ENCODE measurements around the gene EVC2. TPM values are rescaled to one million over a fixed set of nuclear protein-coding genes. Genes with fewer than 3 reads are reported as not detected.

The EVC2 gene
- polyA plus RNA-seq, 1 donor from 2014 or later = 0.27 TPM

- no peak overlapping the region for H3K4me2 ChIP-seq (ENCODE audit: low read length)
Measured at GRCh38 chr4:5527211-5527610, 181.1 kb downstream of the EVC2 start.

GRCh38 chr4:5526080-5526846 lies 182.1 kb downstream of the EVC2 start:
- H2AFZ ChIP-seq (ENCODE audit: low read depth, low read length) = no peak overlapping the region
- no peak overlapping the region for H3K4me3 ChIP-seq (ENCODE audit: low read length)
- H3K27me3 ChIP-seq (ENCODE audit: insufficient read depth, low read depth, low read length) = no peaks in the 10 kb centered on the region
- H3K9ac ChIP-seq (ENCODE audit: low read length) = peak overlapping the region; percentile 64
- H3K36me3 ChIP-seq (ENCODE audit: insufficient read depth, low read length) = no peaks in the 10 kb centered on the region
- H3K4me2 ChIP-seq (ENCODE audit: low read length) = no peak overlapping the region
- H3K27ac ChIP-seq (ENCODE audit: low read length) = peak overlapping the region; percentile 93
- TF ChIP-seq TAF1 (IDR thresholded peaks at IDR 0.05; ENCODE audit: low read depth) (no peak), RAD21 (conservative IDR thresholded peaks at IDR 0.05) (no peak), CTCF (IDR thresholded peaks at IDR 0.05; ENCODE audit: poor library complexity, severe bottlenecking) (no peak), SMC3 (conservative IDR thresholded peaks at IDR 0.05; ENCODE audit: poor library complexity) (no peak), REST (IDR thresholded peaks at IDR 0.05; ENCODE audit: borderline replicate concordance) (no peak), POLR2AphosphoS5 (IDR thresholded peaks at IDR 0.05) (no peak), MXI1 (conservative IDR thresholded peaks at IDR 0.05; ENCODE audit: poor library complexity, severe bottlenecking) (no peak), EZH2 (IDR thresholded peaks at IDR 0.05; ENCODE audit: borderline replicate concordance, insufficient read depth, low read length, poor library complexity, severe bottlenecking) (no peak), EP300 (conservative IDR thresholded peaks at IDR 0.05; ENCODE audit: poor library complexity, severe bottlenecking) (no peak)
- H3K9me3 ChIP-seq (ENCODE audit: low read length) = no peaks in the 10 kb centered on the region
- H3F3A ChIP-seq (ENCODE audit: insufficient read depth, low read length, poor library complexity, severe bottlenecking) = no peaks in the 10 kb centered on the region
- no peaks in the 10 kb centered on the region for H4K20me1 ChIP-seq (ENCODE audit: insufficient read depth)
- no peaks in the 10 kb centered on the region for H3K79me2 ChIP-seq (replicated peaks; ENCODE audit: insufficient read depth, low read length)
- H3K9me2 ChIP-seq (ENCODE audit: insufficient read depth, low read length) = no peaks in the 10 kb centered on the region

More at GRCh38 chr4:5527211-5527610, 181.1 kb downstream of the EVC2 start:
- H3K9me3 ChIP-seq (ENCODE audit: low read length) = no peaks in the 10 kb centered on the region
- H2AFZ ChIP-seq (ENCODE audit: low read depth, low read length) = no peak overlapping the region
- no peaks in the 10 kb centered on the region for H3K36me3 ChIP-seq (ENCODE audit: insufficient read depth, low read length)
- H3F3A ChIP-seq (ENCODE audit: insufficient read depth, low read length, poor library complexity, severe bottlenecking) = no peaks in the 10 kb centered on the region
- no peaks in the 10 kb centered on the region for H3K9me2 ChIP-seq (ENCODE audit: insufficient read depth, low read length)
- H3K79me2 ChIP-seq (replicated peaks; ENCODE audit: insufficient read depth, low read length) = no peaks in the 10 kb centered on the region
- TF ChIP-seq POLR2AphosphoS5 (IDR thresholded peaks at IDR 0.05) (peak; percentile 30), EP300 (conservative IDR thresholded peaks at IDR 0.05; ENCODE audit: poor library complexity, severe bottlenecking) (peak; percentile 18), TAF1 (IDR thresholded peaks at IDR 0.05; ENCODE audit: low read depth) (no peak), RAD21 (conservative IDR thresholded peaks at IDR 0.05) (no peak)
- peak overlapping the region; percentile 64 for H3K9ac ChIP-seq (ENCODE audit: low read length)
- no peaks in the 10 kb centered on the region for H4K20me1 ChIP-seq (ENCODE audit: insufficient read depth)
- peak overlapping the region; percentile 47 for H3K4me3 ChIP-seq (ENCODE audit: low read length)
- H3K27ac ChIP-seq (ENCODE audit: low read length) = peak overlapping the region; percentile 93
- no peaks in the 10 kb centered on the region for H3K27me3 ChIP-seq (ENCODE audit: insufficient read depth, low read depth, low read length)
